NCI-H2029 treated with DMSO at 0.1 percent for 48 hours (cell line): Measurements from ENCODE around the gene DDC.
A peak's percentile ranks its signal among the peaks of the same experiment; 100 is the strongest.
"Not testable (repeated sequence)": the region's sequence is repeated elsewhere in the genome, so short reads cannot be mapped to it uniquely, and the experiment has no call there.

Source experiments
- DNase-seq: peaks from one replicate; lab custom pipeline; 2025; lab: John Stamatoyannopoulos, UW

Gene DDC

GRCh38 chr7:50554431-50555322 is 10.5 kb downstream of the DDC start:
- no peak for DNase-seq

GRCh38 chr7:50553973-50554372 is 11.2 kb downstream of the DDC start:
- DNase-seq = no peak

GRCh38 chr7:50552921-50553320 is 12.3 kb downstream of the DDC start:
- DNase-seq = no peak

- DNase-seq = peak; percentile 97
Measured at GRCh38 chr7:50552139-50552538, 13.1 kb downstream of the DDC start.

- not testable (repeated sequence) for DNase-seq
Measured at GRCh38 chr7:50545613-50546012, 19.6 kb downstream of the DDC start.

- DNase-seq = peak; percentile 31
Measured at GRCh38 chr7:50544992-50545391, 20.2 kb downstream of the DDC start.

GRCh38 chr7:50543776-50544442 is 21.3 kb downstream of the DDC start:
- DNase-seq = no peak

- DNase-seq = no peak
Measured at GRCh38 chr7:50542132-50542531, 23.1 kb downstream of the DDC start.

- DNase-seq = no peak
Measured at GRCh38 chr7:50540785-50541579, 24.2 kb downstream of the DDC start.

GRCh38 chr7:50539725-50540124 is 25.5 kb downstream of the DDC start:
- no peak for DNase-seq

- no peak for DNase-seq
Measured at GRCh38 chr7:50538478-50538877, 26.7 kb downstream of the DDC start.

- no peak for DNase-seq
Measured at GRCh38 chr7:50537417-50537816, 27.8 kb downstream of the DDC start.

GRCh38 chr7:50535291-50535711 is 29.9 kb downstream of the DDC start:
- not testable (repeated sequence) for DNase-seq

- no peak for DNase-seq
Measured at GRCh38 chr7:50534690-50535290, 30.4 kb downstream of the DDC start.

- DNase-seq = no peak
Measured at GRCh38 chr7:50533866-50534265, 31.3 kb downstream of the DDC start.

- no peak for DNase-seq
Measured at GRCh38 chr7:50531928-50532327, 33.3 kb downstream of the DDC start.

- DNase-seq = no peak
Measured at GRCh38 chr7:50531401-50531911, 33.7 kb downstream of the DDC start.

GRCh38 chr7:50530766-50531165 is 34.4 kb downstream of the DDC start:
- DNase-seq = no peak

- no peak for DNase-seq
Measured at GRCh38 chr7:50529093-50529862, 35.9 kb downstream of the DDC start.

- DNase-seq = no peak
Measured at GRCh38 chr7:50528266-50529092, 36.7 kb downstream of the DDC start.
